ENCODE measurements around the gene PEAK3. TPM values are rescaled to one million over a fixed set of nuclear protein-coding genes. Genes with fewer than 3 reads are reported as not detected.

The PEAK3 gene
- total and polyA plus RNA-seq, 9 of the 15 experiments (the other 6 are each of a cell fraction or from before 2014, with no cell fraction given) = 0.07 to 0.40 TPM; not detected in 7

DNA sequence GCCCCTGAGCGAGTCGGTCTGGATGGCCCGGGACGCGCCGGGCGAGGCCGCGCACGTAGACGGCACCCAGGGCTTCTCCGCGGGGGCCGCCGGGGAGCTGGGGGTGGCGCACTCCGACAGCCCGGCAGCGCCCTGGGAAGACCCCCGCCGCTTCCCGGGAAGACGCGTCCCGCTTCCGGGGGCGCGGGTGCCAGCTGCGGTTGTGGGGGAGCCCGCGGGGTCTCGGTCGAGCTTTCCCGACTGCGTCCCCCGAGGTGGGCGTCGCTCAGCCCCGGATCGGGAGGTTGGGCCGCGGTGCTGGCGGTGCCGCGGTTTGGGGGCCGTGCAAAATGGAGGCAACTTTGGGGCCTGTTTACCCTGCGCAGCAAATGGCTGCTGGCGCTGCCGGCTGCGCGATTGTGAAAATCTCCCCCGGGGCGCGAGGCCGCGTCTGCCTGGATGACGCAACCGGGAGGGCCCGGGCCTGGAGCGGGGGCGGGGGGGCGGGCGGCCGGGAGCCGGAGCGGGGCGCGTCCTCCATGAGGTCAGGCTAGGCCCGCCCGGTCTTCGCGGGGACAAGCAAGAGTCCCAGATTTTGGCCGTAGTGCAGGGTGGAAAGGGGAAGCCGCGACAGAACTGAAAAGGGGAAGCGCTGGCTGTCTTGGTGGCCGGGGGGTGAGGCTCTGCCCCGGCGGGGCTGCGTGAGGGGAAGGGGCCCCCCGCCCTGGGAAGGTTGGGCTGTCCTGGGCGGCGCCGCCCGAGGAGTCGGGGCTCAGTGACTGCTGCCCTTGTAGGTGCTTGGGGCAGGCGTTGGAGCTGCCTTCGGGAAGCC, 11.3 kb downstream of the PEAK3 start (continued):
- TF ChIP-seq, protein P1, sequence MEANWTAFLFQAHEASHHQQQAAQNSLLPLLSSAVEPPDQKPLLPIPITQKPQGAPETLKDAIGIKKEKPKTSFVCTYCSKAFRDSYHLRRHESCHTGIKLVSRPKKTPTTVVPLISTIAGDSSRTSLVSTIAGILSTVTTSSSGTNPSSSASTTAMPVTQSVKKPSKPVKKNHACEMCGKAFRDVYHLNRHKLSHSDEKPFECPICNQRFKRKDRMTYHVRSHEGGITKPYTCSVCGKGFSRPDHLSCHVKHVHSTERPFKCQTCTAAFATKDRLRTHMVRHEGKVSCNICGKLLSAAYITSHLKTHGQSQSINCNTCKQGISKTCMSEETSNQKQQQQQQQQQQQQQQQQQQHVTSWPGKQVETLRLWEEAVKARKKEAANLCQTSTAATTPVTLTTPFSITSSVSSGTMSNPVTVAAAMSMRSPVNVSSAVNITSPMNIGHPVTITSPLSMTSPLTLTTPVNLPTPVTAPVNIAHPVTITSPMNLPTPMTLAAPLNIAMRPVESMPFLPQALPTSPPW (CRISPR knock-in tag; IDR thresholded peaks at IDR 0.05) = peak; percentile 94
- no peak for TF ChIP-seq GATAD2A (IDR thresholded peaks at IDR 0.05)
- no peak for TF ChIP-seq KHSRP (IDR thresholded peaks at IDR 0.05)
- TF ChIP-seq RBFOX2 (IDR thresholded peaks at IDR 0.05; ENCODE audit: low read depth, low read length) = peak; percentile 73
- TF ChIP-seq, protein P2, sequence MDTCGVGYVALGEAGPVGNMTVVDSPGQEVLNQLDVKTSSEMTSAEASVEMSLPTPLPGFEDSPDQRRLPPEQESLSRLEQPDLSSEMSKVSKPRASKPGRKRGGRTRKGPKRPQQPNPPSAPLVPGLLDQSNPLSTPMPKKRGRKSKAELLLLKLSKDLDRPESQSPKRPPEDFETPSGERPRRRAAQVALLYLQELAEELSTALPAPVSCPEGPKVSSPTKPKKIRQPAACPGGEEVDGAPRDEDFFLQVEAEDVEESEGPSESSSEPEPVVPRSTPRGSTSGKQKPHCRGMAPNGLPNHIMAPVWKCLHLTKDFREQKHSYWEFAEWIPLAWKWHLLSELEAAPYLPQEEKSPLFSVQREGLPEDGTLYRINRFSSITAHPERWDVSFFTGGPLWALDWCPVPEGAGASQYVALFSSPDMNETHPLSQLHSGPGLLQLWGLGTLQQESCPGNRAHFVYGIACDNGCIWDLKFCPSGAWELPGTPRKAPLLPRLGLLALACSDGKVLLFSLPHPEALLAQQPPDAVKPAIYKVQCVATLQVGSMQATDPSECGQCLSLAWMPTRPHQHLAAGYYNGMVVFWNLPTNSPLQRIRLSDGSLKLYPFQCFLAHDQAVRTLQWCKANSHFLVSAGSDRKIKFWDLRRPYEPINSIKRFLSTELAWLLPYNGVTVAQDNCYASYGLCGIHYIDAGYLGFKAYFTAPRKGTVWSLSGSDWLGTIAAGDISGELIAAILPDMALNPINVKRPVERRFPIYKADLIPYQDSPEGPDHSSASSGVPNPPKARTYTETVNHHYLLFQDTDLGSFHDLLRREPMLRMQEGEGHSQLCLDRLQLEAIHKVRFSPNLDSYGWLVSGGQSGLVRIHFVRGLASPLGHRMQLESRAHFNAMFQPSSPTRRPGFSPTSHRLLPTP (IDR thresholded peaks at IDR 0.05; ENCODE audit: borderline replicate concordance, extremely low read depth, insufficient read length) = no peak
- TF ChIP-seq TAF9B (IDR thresholded peaks at IDR 0.05; ENCODE audit: partially characterized antibody) = no peak
- no peak for TF ChIP-seq ZNF77 (CRISPR knock-in tag; IDR thresholded peaks at IDR 0.05)
- no peak for TF ChIP-seq RBM39 (optimal IDR thresholded peaks at IDR 0.05; ENCODE audit: low read depth, low read length)
- TF ChIP-seq, protein P3, sequence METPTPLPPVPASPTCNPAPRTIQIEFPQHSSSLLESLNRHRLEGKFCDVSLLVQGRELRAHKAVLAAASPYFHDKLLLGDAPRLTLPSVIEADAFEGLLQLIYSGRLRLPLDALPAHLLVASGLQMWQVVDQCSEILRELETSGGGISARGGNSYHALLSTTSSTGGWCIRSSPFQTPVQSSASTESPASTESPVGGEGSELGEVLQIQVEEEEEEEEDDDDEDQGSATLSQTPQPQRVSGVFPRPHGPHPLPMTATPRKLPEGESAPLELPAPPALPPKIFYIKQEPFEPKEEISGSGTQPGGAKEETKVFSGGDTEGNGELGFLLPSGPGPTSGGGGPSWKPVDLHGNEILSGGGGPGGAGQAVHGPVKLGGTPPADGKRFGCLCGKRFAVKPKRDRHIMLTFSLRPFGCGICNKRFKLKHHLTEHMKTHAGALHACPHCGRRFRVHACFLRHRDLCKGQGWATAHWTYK (CRISPR knock-in tag; IDR thresholded peaks at IDR 0.05) = 0 out of 2 replicates have a peak, but pooled peaks have one; percentile 48
- no peak for TF ChIP-seq BRF1 (IDR thresholded peaks at IDR 0.05; ENCODE audit: borderline replicate concordance, extremely low read depth, insufficient read length)
- no peak for TF ChIP-seq COPS2 (conservative IDR thresholded peaks at IDR 0.05)
- TF ChIP-seq ZNF143 (CRISPR knock-in tag; IDR thresholded peaks at IDR 0.05) = no peak
- TF ChIP-seq CHD1 (IDR thresholded peaks at IDR 0.05; ENCODE audit: low read length) = peak; percentile 64
- peak; percentile 57; the same call in 1 of the 2 replicates for TF ChIP-seq FOXP1 (CRISPR knock-in tag; IDR thresholded peaks at IDR 0.05)
- TF ChIP-seq, protein P4, sequence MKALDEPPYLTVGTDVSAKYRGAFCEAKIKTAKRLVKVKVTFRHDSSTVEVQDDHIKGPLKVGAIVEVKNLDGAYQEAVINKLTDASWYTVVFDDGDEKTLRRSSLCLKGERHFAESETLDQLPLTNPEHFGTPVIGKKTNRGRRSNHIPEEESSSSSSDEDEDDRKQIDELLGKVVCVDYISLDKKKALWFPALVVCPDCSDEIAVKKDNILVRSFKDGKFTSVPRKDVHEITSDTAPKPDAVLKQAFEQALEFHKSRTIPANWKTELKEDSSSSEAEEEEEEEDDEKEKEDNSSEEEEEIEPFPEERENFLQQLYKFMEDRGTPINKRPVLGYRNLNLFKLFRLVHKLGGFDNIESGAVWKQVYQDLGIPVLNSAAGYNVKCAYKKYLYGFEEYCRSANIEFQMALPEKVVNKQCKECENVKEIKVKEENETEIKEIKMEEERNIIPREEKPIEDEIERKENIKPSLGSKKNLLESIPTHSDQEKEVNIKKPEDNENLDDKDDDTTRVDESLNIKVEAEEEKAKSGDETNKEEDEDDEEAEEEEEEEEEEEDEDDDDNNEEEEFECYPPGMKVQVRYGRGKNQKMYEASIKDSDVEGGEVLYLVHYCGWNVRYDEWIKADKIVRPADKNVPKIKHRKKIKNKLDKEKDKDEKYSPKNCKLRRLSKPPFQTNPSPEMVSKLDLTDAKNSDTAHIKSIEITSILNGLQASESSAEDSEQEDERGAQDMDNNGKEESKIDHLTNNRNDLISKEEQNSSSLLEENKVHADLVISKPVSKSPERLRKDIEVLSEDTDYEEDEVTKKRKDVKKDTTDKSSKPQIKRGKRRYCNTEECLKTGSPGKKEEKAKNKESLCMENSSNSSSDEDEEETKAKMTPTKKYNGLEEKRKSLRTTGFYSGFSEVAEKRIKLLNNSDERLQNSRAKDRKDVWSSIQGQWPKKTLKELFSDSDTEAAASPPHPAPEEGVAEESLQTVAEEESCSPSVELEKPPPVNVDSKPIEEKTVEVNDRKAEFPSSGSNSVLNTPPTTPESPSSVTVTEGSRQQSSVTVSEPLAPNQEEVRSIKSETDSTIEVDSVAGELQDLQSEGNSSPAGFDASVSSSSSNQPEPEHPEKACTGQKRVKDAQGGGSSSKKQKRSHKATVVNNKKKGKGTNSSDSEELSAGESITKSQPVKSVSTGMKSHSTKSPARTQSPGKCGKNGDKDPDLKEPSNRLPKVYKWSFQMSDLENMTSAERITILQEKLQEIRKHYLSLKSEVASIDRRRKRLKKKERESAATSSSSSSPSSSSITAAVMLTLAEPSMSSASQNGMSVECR (CRISPR knock-in tag; IDR thresholded peaks at IDR 0.05) = peak; percentile 48; the same call in 1 of the 2 replicates
- no peak for TF ChIP-seq KDM2B (CRISPR knock-in tag; IDR thresholded peaks at IDR 0.05)
- peak; percentile 30; the same call in 1 of the 2 replicates for TF ChIP-seq PHF8 (IDR thresholded peaks at IDR 0.05; ENCODE audit: borderline replicate concordance, low read length)
